ENCODE results near the gene MAFF. TPM values are rescaled to one million over a fixed set of nuclear protein-coding genes. Genes with fewer than 3 reads are reported as not detected.

Gene MAFF
- total and polyA plus RNA-seq, 3 donors from 2014 or later, result 3.2 to 5.8 (median 3.7) TPM

DNA sequence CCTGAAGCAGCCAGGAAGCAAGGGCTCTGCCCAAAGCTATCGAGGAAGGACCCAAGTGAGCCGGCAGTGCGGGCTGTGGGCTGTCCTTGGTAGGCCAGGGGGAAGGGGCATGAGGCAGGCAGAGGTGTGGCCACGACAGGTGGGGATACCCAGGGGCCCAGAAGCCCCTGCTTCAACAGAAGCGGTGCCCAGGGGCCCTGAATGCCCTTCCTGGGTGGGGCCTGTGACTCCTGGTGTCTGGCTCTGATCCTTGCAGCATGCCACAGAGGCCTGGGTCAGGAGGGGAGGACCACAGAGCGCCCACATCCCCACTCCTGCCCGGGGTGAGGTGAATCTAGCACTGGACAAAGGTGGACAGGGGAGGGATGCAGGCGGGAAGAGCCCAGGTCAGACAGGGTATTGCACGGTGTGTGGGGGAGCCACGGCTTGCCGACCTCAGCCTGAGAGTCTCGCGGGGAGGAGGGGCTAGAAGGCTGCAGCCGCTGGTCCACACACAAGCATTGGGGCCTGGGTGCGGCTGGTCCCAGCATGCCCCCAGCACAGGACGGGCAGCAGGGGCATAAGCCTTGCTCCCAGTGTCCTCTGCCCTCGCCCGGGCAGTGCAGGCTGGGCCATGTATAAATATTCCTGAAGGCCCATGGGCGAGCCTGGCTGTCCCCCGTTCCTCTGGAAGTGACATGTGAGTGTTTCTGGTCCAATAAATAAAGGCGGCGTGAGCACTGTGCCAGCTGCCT lies 19.0 kb downstream of the MAFF start:
- no peaks in the 10 kb centered on the region for H3K36me3 ChIP-seq (ENCODE audit: low read depth, missing control alignments)
- no peak overlapping the region for H3K4me3 ChIP-seq
- intact Hi-C loops (cut with DNase I; ENCODE audit: low total_unique reads), result no loop called here
- no peak for DNase-seq
- 90 to 91% methylated on average over 14 to 21 of the region's 22 CpGs for WGBS, 2 donors
- H3K27me3 ChIP-seq, result no peaks in the 10 kb centered on the region
- H3K27ac ChIP-seq, result no peak overlapping the region
- TF ChIP-seq, protein P1, sequence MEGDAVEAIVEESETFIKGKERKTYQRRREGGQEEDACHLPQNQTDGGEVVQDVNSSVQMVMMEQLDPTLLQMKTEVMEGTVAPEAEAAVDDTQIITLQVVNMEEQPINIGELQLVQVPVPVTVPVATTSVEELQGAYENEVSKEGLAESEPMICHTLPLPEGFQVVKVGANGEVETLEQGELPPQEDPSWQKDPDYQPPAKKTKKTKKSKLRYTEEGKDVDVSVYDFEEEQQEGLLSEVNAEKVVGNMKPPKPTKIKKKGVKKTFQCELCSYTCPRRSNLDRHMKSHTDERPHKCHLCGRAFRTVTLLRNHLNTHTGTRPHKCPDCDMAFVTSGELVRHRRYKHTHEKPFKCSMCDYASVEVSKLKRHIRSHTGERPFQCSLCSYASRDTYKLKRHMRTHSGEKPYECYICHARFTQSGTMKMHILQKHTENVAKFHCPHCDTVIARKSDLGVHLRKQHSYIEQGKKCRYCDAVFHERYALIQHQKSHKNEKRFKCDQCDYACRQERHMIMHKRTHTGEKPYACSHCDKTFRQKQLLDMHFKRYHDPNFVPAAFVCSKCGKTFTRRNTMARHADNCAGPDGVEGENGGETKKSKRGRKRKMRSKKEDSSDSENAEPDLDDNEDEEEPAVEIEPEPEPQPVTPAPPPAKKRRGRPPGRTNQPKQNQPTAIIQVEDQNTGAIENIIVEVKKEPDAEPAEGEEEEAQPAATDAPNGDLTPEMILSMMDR (IDR thresholded peaks at IDR 0.05), result no peak
- TF ChIP-seq POLR2A (IDR thresholded peaks at IDR 0.05), result no peak
- no peaks in the 10 kb centered on the region for H3K9me3 ChIP-seq
- peaks cover 19% of the 10 kb centered on the region for H3K4me1 ChIP-seq

DNA sequence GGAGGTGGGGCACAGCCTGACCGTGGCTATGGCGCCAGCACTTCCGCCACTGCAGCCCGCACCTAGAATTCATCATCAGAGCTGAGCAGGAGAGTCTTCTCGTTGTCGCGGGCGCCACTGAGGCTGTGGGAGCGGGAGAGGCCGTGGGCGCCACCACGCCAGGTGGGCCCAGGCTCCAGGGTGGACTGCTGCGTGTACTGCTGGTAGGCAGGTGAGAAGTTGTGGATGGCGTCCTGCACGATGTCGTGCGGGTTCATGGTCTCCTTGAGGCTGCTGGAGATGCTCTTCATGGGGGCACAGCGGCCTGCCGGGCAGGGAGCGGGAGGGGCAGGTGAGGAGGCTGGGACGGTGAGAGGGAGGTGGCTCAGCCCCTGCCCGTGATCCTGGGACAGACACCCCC lies 19.6 kb downstream of the MAFF start:
- intact Hi-C loops (cut with DNase I; ENCODE audit: low total_unique reads), result no loop called here
- TF ChIP-seq POLR2A (IDR thresholded peaks at IDR 0.05), result no peak
- TF ChIP-seq, protein P1 (IDR thresholded peaks at IDR 0.05), result no peak
- 93 to 98% methylated on average over 20 to 22 of the region's 22 CpGs for WGBS, 2 donors
- Histone ChIP-seq H3K27me3 (no peaks in the 10 kb centered on the region), H3K27ac (no peak overlapping the region), H3K4me1 (peaks cover 19% of the 10 kb centered on the region), H3K4me3 (no peak overlapping the region), H3K36me3 (ENCODE audit: low read depth, missing control alignments) (no peaks in the 10 kb centered on the region), H3K9me3 (no peaks in the 10 kb centered on the region)
- DNase-seq, result no peak

- intact Hi-C loops (cut with DNase I; ENCODE audit: low total_unique reads), result no loop called here
- Histone ChIP-seq H3K27me3 (no peaks in the 10 kb centered on the region), H3K4me3 (no peak overlapping the region), H3K4me1 (peaks cover 19% of the 10 kb centered on the region), H3K36me3 (ENCODE audit: low read depth, missing control alignments) (no peaks in the 10 kb centered on the region), H3K9me3 (no peaks in the 10 kb centered on the region), H3K27ac (no peak overlapping the region)
- no peak for DNase-seq
- WGBS, 2 donors, result 91 to 95% methylated on average over 21 to 25 of the region's 25 CpGs
- no peak for TF ChIP-seq POLR2A (IDR thresholded peaks at IDR 0.05)
- TF ChIP-seq, protein P1 (IDR thresholded peaks at IDR 0.05), result no peak
These were observed 20.4 kb downstream of the MAFF start for GRCh38 chr22:38221908-38222796.

GRCh38 chr22:38222797-38223119 lies 21.0 kb downstream of the MAFF start:
- no peak for TF ChIP-seq POLR2A (IDR thresholded peaks at IDR 0.05)
- TF ChIP-seq, protein P1 (IDR thresholded peaks at IDR 0.05), result no peak
- DNase-seq, result no peak
- Histone ChIP-seq H3K4me1 (peaks cover 19% of the 10 kb centered on the region), H3K27ac (no peak overlapping the region), H3K4me3 (no peak overlapping the region), H3K27me3 (no peaks in the 10 kb centered on the region), H3K36me3 (ENCODE audit: low read depth, missing control alignments) (no peaks in the 10 kb centered on the region), H3K9me3 (no peaks in the 10 kb centered on the region)
- intact Hi-C loops (cut with DNase I; ENCODE audit: low total_unique reads), result no loop called here
- 81 to 86% methylated on average over 8 of the region's 8 CpGs for WGBS, 2 donors
